Measurements from ENCODE around the gene GAB1. TPM values are rescaled to one million over a fixed set of nuclear protein-coding genes. Genes with fewer than 3 reads are reported as not detected.

The GAB1 gene
- total and polyA plus RNA-seq, 9 donors: 10.7 to 50.3 (median 32.4) TPM

DNA sequence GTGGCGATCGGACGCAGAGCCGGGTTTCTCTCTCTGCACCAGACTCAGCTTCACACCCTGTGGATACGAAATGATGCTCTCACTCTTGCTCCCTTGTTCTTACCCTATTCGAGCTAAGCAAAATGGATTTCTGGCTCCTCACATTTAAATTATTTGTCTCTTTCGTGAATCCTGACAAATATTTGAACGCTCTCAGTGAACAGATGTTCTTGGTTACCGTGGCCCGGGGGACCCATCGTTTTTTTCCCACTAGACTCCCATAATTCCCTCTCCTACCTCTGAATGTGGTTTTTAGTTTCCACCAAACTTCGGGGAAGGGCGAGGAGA, 177.5 kb downstream of the GAB1 start:
- WGBS, 3 donors: 0% methylated on average over 13 of the region's 13 CpGs
- TF ChIP-seq EP300 (IDR thresholded peaks at IDR 0.05): no peak
- TF ChIP-seq, protein P1, sequence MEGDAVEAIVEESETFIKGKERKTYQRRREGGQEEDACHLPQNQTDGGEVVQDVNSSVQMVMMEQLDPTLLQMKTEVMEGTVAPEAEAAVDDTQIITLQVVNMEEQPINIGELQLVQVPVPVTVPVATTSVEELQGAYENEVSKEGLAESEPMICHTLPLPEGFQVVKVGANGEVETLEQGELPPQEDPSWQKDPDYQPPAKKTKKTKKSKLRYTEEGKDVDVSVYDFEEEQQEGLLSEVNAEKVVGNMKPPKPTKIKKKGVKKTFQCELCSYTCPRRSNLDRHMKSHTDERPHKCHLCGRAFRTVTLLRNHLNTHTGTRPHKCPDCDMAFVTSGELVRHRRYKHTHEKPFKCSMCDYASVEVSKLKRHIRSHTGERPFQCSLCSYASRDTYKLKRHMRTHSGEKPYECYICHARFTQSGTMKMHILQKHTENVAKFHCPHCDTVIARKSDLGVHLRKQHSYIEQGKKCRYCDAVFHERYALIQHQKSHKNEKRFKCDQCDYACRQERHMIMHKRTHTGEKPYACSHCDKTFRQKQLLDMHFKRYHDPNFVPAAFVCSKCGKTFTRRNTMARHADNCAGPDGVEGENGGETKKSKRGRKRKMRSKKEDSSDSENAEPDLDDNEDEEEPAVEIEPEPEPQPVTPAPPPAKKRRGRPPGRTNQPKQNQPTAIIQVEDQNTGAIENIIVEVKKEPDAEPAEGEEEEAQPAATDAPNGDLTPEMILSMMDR (IDR thresholded peaks at IDR 0.05): no peak
- no peak for TF ChIP-seq POLR2A (IDR thresholded peaks at IDR 0.05)
- Histone ChIP-seq H3K9me3 (no peaks in the 10 kb centered on the region), H3K4me1 (ENCODE audit: insufficient read depth) (peaks cover 3% of the 10 kb centered on the region), H3K4me3 (peak overlapping the region; percentile 96), H3K27ac (peak overlapping the region; percentile 98 to 99), H3K36me3 (no peaks in the 10 kb centered on the region), H3K27me3 (no peaks in the 10 kb centered on the region)
- no peak for DNase-seq
- intact Hi-C loops (cut with DNase I): no loop called here

DNA sequence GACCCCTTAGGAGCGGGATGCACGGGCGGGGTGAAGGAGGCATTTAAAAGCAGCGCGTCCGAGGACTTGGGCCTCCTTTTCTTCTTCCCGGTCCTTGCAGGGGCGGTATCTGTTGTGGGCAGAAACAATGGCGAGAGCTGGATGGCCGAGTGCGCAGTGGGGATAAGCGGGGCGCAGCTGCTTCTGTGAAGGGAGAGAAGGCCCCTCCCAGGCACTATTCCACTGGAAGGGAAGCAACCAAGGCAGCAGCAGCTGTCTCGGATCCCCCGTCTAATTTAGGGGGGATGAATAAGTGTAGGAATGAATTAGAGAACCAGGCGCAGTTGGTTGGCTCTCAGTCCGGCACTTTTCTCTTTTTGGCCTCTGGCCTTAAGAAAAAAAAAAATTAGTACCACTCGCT, 177.8 kb downstream of the GAB1 start:
- peak; percentile 39 to 65 (median 57) for DNase-seq

DNA sequence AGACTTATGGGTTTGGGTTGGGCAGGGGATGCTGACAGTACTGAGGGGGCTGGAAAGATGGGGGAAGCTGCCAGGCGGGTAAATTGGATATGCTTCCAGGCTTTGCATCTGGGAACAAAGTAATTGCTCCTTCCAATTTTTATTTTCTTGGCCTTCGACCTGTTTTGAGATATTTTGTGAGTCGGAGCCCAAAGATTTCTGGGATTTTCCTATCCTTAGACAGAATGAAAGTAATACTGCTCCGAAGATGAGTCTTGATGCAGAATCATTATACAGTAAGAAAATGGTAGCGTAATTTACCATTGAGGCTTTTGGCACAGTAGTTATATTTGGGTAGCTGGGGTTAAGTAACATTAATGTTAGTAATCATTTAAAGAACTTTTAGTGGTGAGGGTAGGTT, 178.2 kb downstream of the GAB1 start:
- intact Hi-C loops (cut with DNase I): no loop called here
- DNase-seq: no peak
- Histone ChIP-seq H3K4me3 (peak overlapping the region; percentile 96), H3K4me1 (ENCODE audit: insufficient read depth) (peaks cover 3% of the 10 kb centered on the region), H3K27ac (peak overlapping the region in 1 of 2 donors; percentile 99), H3K9me3 (no peaks in the 10 kb centered on the region), H3K36me3 (no peaks in the 10 kb centered on the region), H3K27me3 (no peaks in the 10 kb centered on the region)
- 3 to 4% (median 4%) methylated on average over 5 of the region's 5 CpGs for WGBS, 3 donors
- no peak for TF ChIP-seq EP300 (IDR thresholded peaks at IDR 0.05)
- no peak for TF ChIP-seq POLR2A (IDR thresholded peaks at IDR 0.05)
- TF ChIP-seq, protein P1 (IDR thresholded peaks at IDR 0.05): no peak

More for the DNA sequence above, 177.8 kb downstream of the GAB1 start:
- Histone ChIP-seq H3K9me3 (no peaks in the 10 kb centered on the region), H3K27me3 (no peaks in the 10 kb centered on the region), H3K4me1 (ENCODE audit: insufficient read depth) (peaks cover 3% of the 10 kb centered on the region), H3K4me3 (peak overlapping the region; percentile 96), H3K27ac (peak overlapping the region; percentile 98 to 99), H3K36me3 (no peaks in the 10 kb centered on the region)
- TF ChIP-seq EP300 (IDR thresholded peaks at IDR 0.05): no peak
- TF ChIP-seq, protein P1 (IDR thresholded peaks at IDR 0.05): no peak
- TF ChIP-seq POLR2A (IDR thresholded peaks at IDR 0.05): no peak
- WGBS, 3 donors: 0 to 1% (median 0%) methylated on average over 18 of the region's 18 CpGs
- intact Hi-C loops (cut with DNase I): no loop called here

DNA sequence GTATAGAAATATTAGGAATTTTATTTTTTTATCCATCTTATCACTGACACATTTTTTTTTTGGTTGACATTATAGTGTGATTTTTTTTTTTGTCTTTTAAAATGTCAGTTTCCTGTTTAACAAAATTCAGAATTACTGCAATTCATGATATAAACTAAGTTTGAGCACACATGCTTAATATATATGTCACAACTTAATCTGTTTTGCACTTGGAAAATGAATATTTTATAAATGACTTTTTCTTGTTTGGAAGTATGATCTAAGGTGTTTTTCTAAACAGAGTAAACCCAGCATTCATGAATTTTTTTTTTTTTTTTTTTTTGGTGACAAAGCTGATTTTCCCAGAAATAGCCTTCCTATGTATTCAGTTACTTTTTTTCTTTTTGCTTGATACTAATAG, 179.2 kb downstream of the GAB1 start:
- DNase-seq: no peak
- TF ChIP-seq, protein P1 (IDR thresholded peaks at IDR 0.05): no peak
- no peaks in the 10 kb centered on the region for H3K9me3 ChIP-seq
- intact Hi-C loops (cut with DNase I): no loop called here
- H3K27ac ChIP-seq: no peak overlapping the region
- H3K4me3 ChIP-seq: peak overlapping the region; percentile 96
- H3K4me1 ChIP-seq (ENCODE audit: insufficient read depth): peaks cover 3% of the 10 kb centered on the region
- H3K27me3 ChIP-seq: no peaks in the 10 kb centered on the region
- no peaks in the 10 kb centered on the region for H3K36me3 ChIP-seq

DNA sequence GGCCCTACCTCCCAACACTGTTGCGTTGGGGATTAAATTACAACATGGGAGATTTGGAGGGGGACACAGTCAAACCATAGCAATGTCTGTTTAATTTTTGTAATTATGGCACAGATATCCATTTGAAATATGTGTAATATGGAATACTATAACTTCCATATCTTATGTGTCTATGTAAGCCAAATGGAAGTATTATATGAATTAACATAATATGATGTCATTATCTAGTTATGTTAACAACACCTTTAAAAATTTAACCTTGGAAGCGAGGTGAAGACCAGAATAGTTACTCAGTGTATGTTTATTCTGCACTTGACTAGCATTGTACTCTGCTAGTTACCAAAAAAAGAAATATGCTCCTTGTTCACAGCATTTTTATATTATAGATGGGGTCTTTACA, 181.1 kb downstream of the GAB1 start:
- Histone ChIP-seq H3K27me3 (no peaks in the 10 kb centered on the region), H3K4me1 (ENCODE audit: insufficient read depth) (peaks cover 3% of the 10 kb centered on the region), H3K9me3 (no peaks in the 10 kb centered on the region), H3K4me3 (no peak overlapping the region), H3K36me3 (no peaks in the 10 kb centered on the region), H3K27ac (no peak overlapping the region)
- DNase-seq: no peak
- TF ChIP-seq EP300 (IDR thresholded peaks at IDR 0.05) (no peak), POLR2A (IDR thresholded peaks at IDR 0.05) (no peak)
- TF ChIP-seq, protein P1 (IDR thresholded peaks at IDR 0.05): no peak
- 87 to 92% (median 87%) methylated on average over 2 of the region's 2 CpGs for WGBS, 3 donors
- intact Hi-C loops (cut with DNase I): no loop called here

All from ovary (tissue), 9 donors.